ENCODE results near the gene CLNK. TPM values are rescaled to one million over a fixed set of nuclear protein-coding genes. Genes with fewer than 3 reads are reported as not detected.

The CLNK gene
- total and polyA plus RNA-seq, 2 of the 8 experiments (the other 6 are each of a cell fraction or from before 2014, with no cell fraction given): not detected

GRCh38 chr4:10688846-10689245 is 4.3 kb upstream of the CLNK start (continued):
- TF ChIP-seq HDAC6 (IDR thresholded peaks at IDR 0.05; ENCODE audit: low read depth, low read length): no peak
- TF ChIP-seq SIRT6 (IDR thresholded peaks at IDR 0.05; ENCODE audit: low read length): no peak
